Esophagus mucosa (tissue), 1 donor: Measurements from ENCODE around the gene CYB561. TPM values are rescaled to one million over a fixed set of nuclear protein-coding genes. Genes with fewer than 3 reads are reported as not detected.

Experiments
- ATAC-seq: fragments of 200-7000 bp; cut with Tn5 transposase; one replicate; pipeline ENCODE4 v1.9.1; 2020
- total RNA-seq: library from RNA; stranded (reverse); gene quantifications from one replicate; pipeline ENCODE4 v1.2.4, GENCODE V29; 2023
- donor health status: DM: yes; HTN: yes; CAD: no.

Gene CYB561
- total RNA-seq, 1 donor from 2014 or later, result 39.7 TPM

GRCh38 chr17:63431939-63432804 is 13.9 kb downstream of the CYB561 start:
- no peak for ATAC-seq

GRCh38 chr17:63431618-63431938 is 14.5 kb downstream of the CYB561 start:
- ATAC-seq, result no peak

- no peak for ATAC-seq
Measured at GRCh38 chr17:63430223-63430622, 15.9 kb downstream of the CYB561 start.

- ATAC-seq, result no peak
Measured at GRCh38 chr17:63429766-63430165, 16.3 kb downstream of the CYB561 start.

GRCh38 chr17:63426917-63427308 is 19.2 kb downstream of the CYB561 start:
- no peak for ATAC-seq

GRCh38 chr17:63426041-63426916 is 19.8 kb downstream of the CYB561 start:
- no peak for ATAC-seq

GRCh38 chr17:63425483-63425882 is 20.6 kb downstream of the CYB561 start:
- peak; percentile 80 for ATAC-seq

- no peak for ATAC-seq
Measured at GRCh38 chr17:63423963-63424362, 22.1 kb downstream of the CYB561 start.

DNA sequence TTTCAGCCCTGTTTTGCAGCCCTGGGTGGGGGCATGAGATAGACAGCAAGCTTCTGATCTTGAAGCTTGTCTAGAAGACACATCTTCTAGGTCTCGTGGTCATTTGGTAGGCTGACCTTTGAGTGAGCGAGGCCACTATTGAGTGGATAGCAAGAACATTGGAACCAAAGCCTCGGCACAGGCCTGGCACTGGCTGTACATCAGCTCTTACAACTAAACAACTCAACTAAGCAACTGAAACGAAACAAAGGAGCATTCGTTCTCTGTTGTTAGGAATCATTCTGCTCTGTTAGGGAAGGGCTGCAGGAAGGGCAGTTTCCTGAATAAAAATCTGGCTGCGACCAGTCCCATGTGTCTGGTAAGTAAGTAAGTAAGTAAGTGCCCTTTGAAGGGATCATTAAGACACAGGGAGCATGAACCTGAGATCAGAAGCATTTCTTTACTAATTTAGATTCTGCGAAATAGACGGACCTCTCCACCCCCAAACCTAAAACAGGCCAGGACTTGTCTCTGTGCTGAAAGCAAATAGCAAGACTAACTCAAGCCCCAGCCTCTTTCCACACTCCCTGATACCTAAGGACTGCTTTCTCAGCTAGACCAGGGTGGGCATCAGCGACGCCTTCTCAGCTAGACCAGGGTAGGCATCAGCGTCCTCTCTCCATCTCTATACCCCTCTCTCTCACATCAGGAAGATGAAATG is 22.7 kb downstream of the CYB561 start:
- ATAC-seq, result no peak

- ATAC-seq, result no peak
Measured at GRCh38 chr17:63421681-63422645, 24.1 kb downstream of the CYB561 start.

DNA sequence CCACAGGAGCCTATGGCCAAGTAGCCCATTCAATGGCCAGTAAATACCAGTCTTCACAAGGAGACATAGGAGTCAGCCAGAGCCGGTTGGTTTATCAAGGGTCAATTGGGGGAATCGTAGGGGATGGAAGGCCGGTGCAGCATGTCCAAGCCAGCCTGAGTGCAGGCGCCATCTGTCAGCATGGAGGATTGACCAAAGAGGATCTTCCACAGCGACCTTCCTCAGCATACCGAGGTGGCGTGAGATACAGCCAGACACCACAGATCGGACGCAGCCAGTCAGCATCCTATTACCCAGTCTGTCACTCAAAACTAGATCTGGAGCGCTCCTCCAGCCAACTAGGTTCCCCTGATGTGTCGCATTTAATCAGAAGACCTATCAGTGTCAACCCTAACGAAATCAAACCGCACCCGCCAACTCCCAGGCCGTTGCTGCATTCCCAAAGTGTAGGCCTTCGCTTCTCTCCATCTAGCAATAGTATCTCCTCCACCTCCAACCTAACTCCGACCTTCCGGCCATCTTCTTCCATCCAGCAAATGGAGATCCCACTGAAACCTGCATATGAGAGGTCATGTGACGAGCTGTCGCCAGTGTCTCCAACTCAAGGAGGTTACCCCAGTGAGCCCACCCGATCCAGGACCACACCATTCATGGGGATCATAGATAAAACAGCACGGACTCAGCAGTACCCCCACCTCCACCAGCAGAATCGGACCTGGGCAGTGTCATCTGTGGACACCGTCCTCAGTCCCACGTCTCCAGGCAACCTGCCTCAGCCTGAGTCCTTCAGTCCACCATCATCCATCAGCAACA is 25.0 kb downstream of the CYB561 start:
- ATAC-seq, result no peak

DNA sequence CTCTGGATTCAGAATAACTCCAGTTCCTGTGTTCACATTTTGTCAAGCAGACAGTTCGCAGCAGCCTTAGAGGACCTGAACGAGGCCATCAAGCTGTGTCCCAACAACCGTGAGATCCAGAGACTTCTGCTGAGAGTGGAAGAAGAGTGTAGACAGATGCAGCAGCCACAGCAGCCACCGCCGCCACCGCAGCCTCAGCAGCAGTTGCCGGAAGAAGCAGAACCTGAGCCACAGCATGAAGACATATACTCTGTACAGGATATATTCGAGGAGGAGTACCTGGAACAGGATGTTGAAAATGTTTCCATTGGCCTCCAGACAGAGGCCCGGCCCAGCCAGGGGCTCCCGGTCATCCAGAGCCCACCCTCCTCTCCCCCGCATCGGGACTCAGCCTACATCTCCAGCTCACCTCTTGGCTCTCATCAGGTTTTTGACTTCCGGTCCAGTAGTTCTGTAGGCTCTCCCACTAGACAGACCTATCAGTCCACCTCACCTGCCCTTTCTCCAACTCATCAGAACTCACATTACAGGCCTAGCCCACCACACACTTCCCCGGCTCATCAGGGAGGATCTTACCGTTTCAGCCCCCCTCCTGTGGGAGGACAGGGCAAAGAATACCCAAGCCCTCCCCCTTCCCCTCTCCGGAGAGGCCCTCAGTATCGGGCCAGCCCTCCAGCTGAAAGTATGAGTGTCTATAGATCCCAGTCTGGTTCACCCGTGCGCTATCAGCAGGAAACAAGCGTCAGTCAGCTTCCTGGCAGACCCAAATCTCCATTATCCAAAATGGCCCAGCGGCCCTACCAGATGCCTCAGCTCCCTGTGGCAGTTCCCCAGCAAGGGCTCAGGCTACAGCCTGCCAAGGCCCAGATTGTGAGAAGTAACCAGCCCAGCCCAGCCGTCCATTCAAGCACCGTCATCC is 25.9 kb downstream of the CYB561 start:
- ATAC-seq, result peak; percentile 9

- ATAC-seq, result no peak
Measured at GRCh38 chr17:63419398-63419797, 26.7 kb downstream of the CYB561 start.

DNA sequence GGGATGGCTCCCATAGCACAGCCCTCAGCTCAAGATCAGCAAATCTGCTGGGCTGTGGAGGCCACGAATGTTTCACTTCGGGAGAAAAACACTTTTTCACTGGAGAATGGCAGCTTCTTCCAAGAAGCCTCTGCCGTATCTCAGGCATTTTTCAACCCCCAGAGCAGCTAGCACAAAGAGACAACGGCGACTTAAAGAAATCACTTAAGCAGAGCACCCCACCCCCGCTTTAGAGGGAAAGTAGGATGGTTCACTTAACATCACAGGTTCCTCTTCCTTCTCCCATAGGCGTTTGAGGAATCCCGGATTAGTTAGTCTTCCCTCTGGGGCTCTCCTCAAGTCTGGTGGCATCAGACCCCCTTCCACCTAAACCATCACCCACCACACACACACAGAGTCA is 27.6 kb downstream of the CYB561 start:
- no peak for ATAC-seq

DNA sequence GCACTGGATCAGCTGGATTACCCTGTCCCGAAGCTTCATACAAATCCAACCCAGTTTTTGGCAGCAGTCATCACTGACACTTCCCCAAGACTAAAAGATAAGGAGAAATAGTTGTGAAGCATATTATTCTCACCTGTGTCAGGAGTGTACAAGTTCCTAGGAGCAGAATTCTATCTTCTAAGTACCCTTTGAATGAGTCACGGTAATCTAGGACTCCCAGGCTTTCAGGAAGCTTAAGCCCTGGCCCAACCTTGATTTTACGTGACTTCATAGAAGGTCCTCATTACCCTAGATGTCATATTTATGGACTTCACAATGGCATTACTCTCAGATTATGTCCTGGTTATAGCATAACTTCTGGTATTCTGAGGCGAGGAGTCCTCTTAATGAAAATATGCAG is 31.9 kb downstream of the CYB561 start:
- ATAC-seq, result no peak

DNA sequence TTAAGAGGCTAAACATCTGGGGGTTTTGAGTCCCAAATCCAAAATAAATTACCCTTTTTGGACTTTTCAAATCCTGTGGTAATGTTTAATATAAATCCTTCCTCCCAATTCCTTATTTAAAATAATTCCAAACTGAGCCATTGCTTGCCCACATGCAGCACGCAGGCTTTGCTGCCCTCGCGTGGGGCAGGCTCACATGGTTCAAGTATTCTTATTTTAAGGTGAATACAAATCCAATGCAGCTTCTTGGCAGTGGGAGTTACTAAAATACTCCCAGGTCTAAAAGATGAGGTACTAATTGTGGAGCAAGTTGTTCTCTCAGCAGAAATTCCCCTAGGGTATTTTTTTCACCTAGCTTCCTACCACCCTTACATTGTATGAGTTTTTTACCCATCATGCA is 33.0 kb downstream of the CYB561 start:
- ATAC-seq, result no peak

- ATAC-seq, result no peak
Measured at GRCh38 chr17:63412234-63412633, 33.9 kb downstream of the CYB561 start.

DNA sequence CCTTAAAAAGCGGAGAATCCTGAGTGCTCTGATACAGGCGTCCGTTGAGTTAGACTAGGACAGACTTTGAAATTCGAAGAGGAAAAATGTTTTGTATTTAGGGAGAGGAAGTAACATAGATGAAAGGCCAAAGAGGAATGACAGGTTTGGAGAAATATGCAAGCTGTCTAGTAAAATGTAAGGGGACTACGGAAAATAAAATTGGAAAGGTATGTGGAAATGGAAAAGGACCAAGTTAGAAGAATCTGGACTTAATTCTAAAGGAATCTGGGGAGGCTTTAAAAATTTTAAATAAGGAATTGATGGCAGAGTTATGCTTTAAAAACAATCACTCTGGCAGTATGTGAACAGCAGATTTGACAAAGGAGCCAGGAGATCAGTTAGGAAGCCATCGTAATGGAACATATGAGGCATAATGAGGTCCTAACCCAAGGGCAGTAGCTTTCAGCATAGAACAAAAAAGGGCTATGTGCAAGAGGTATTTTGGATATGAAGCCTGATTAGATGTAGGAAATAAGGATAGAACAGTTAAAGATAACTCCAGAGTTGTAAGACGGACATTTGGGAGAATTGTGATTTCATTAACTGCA is 38.3 kb downstream of the CYB561 start:
- ATAC-seq, result no peak

GRCh38 chr17:63406689-63407330 is 39.3 kb downstream of the CYB561 start:
- ATAC-seq, result peak; percentile 84
